Measurements from ENCODE around the gene TRABD2A. TPM values are rescaled to one million over a fixed set of nuclear protein-coding genes. Genes with fewer than 3 reads are reported as not detected.

The TRABD2A gene
- total and polyA plus RNA-seq, 2 of the 13 experiments (the other 11 are each of a cell fraction or from before 2014, with no cell fraction given) = 0.15 TPM; not detected in 1

- TF ChIP-seq ZNF337 (CRISPR knock-in tag; IDR thresholded peaks at IDR 0.05; ENCODE audit: borderline replicate concordance, low read depth) = no peak
- TF ChIP-seq GPN1 (CRISPR knock-in tag; IDR thresholded peaks at IDR 0.05; ENCODE audit: borderline replicate concordance) = no peak
- no peak for TF ChIP-seq ZFP36L1 (CRISPR knock-in tag; IDR thresholded peaks at IDR 0.05)
- no peak for TF ChIP-seq ZNF10 (CRISPR knock-in tag; IDR thresholded peaks at IDR 0.05; ENCODE audit: borderline replicate concordance, low read depth)
Observed at GRCh38 chr2:84833481-84834150, 47.3 kb downstream of the TRABD2A start (continued).

GRCh38 chr2:84832772-84833461, 48.0 kb downstream of the TRABD2A start:
- Histone ChIP-seq H2AFZ (ENCODE audit: low read length) (no peak overlapping the region), H3K4me2 (ENCODE audit: low read depth, low read length) (peak overlapping the region; percentile 2; the same call in 1 of the 2 replicates), H3K4me1 (ENCODE audit: insufficient read depth, low read length) (peaks cover 2% of the 10 kb centered on the region; the same call in 1 of the 2 replicates), H3K4me3 (replicated peaks in 1 of 3; ENCODE audit: insufficient read depth in 1 of 3, low read depth in 2 of 3, low read length in 3 of 3) (no peak overlapping the region), H3K79me2 (ENCODE audit: insufficient read depth, low read length) (no peaks in the 10 kb centered on the region), H3K36me3 (replicated peaks in 1 of 2; ENCODE audit: control insufficient read depth in 1 of 2, insufficient read depth in 2 of 2, low read length in 2 of 2) (no peaks in the 10 kb centered on the region), H3K9me3 (ENCODE audit: low read length) (0 out of 2 replicates have a peak, but pooled peaks cover 5% of the 10 kb centered on the region), H4K20me1 (ENCODE audit: insufficient read depth, low read length) (no peaks in the 10 kb centered on the region), H3K27me3 (ENCODE audit: control insufficient read depth in 1 of 2, insufficient read depth in 2 of 2, low read length in 2 of 2) (peaks cover 0 to 2% of the 10 kb centered on the region in 2 experiments; a peak in 2 of 5 replicates), H3K27ac (ENCODE audit: extremely low read length, insufficient read depth, low read length) (no peak overlapping the region), H3K9ac (ENCODE audit: insufficient read depth, low read depth, low read length) (no peak overlapping the region)
- WGBS (ENCODE audit: low lambda C conversion rate) = 34% methylated on average over 5 of the region's 5 CpGs
- ChIA-PET CTCF (ENCODE audit: low intra/inter-chr PET ratio, low total read pairs) (no interaction called here), POLR2A (no interaction called here)
- DNase-seq (ENCODE audit: low spot score) (no peak), ATAC-seq (peak; percentile 14; the same call in 1 of the 3 replicates), FAIRE-seq (no peak)
- intact Hi-C loops (cut with micrococcal nuclease; ENCODE audit: unreplicated experiment) (no loop called here), in situ Hi-C loops (cut with HindIII; ENCODE audit: extremely low pct_ligation_motif_present, low pct_unique_long_range_greater_than_20kb) (no loop called here)
- no TSS peak for BruUV-seq (replicated peaks)
- TF ChIP-seq HOXD1 (CRISPR knock-in tag; IDR thresholded peaks at IDR 0.05) (no peak), ZFP82 (CRISPR knock-in tag; IDR thresholded peaks at IDR 0.05; ENCODE audit: borderline replicate concordance) (no peak), ZNF12 (CRISPR knock-in tag; IDR thresholded peaks at IDR 0.05) (no peak), ZNF558 (CRISPR knock-in tag; IDR thresholded peaks at IDR 0.05; ENCODE audit: borderline replicate concordance) (no peak)
- TF ChIP-seq, protein P1, sequence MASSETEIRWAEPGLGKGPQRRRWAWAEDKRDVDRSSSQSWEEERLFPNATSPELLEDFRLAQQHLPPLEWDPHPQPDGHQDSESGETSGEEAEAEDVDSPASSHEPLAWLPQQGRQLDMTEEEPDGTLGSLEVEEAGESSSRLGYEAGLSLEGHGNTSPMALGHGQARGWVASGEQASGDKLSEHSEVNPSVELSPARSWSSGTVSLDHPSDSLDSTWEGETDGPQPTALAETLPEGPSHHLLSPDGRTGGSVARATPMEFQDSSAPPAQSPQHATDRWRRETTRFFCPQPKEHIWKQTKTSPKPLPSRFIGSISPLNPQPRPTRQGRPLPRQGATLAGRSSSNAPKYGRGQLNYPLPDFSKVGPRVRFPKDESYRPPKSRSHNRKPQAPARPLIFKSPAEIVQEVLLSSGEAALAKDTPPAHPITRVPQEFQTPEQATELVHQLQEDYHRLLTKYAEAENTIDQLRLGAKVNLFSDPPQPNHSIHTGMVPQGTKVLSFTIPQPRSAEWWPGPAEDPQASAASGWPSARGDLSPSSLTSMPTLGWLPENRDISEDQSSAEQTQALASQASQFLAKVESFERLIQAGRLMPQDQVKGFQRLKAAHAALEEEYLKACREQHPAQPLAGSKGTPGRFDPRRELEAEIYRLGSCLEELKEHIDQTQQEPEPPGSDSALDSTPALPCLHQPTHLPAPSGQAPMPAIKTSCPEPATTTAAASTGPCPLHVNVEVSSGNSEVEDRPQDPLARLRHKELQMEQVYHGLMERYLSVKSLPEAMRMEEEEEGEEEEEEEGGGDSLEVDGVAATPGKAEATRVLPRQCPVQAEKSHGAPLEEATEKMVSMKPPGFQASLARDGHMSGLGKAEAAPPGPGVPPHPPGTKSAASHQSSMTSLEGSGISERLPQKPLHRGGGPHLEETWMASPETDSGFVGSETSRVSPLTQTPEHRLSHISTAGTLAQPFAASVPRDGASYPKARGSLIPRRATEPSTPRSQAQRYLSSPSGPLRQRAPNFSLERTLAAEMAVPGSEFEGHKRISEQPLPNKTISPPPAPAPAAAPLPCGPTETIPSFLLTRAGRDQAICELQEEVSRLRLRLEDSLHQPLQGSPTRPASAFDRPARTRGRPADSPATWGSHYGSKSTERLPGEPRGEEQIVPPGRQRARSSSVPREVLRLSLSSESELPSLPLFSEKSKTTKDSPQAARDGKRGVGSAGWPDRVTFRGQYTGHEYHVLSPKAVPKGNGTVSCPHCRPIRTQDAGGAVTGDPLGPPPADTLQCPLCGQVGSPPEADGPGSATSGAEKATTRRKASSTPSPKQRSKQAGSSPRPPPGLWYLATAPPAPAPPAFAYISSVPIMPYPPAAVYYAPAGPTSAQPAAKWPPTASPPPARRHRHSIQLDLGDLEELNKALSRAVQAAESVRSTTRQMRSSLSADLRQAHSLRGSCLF (CRISPR knock-in tag; IDR thresholded peaks at IDR 0.05; ENCODE audit: borderline replicate concordance) = no peak
